ENCODE results near the gene NEO1. TPM values are rescaled to one million over a fixed set of nuclear protein-coding genes. Genes with fewer than 3 reads are reported as not detected.

Gene NEO1
- total and polyA plus RNA-seq, 9 of the 15 experiments (the other 6 are each of a cell fraction or from before 2014, with no cell fraction given) = 0.08 to 1.7 (median 0.48) TPM

- in situ Hi-C loops (cut with MboI) (no loop called here), intact Hi-C loops (cut with micrococcal nuclease) (no loop called here)
- no peaks in the 10 kb centered on the region for H3K4me1 ChIP-seq (replicated peaks in 1 of 2; ENCODE audit: control insufficient read depth in 2 of 2, insufficient read depth in 2 of 2, low read length in 2 of 2)
- H4K20me1 ChIP-seq (replicated peaks; ENCODE audit: control insufficient read depth, insufficient read depth, low read length) = no peaks in the 10 kb centered on the region
- no peak for FAIRE-seq
- H3K27ac ChIP-seq (ENCODE audit: extremely low read depth, low read depth, low read length) = no peak overlapping the region
- no peak for DNase-seq (ENCODE audit: extremely low read depth in 1 of 4, low spot score in 3 of 4)
- no TSS peak for BruUV-seq (replicated peaks)
- TF ChIP-seq NFRKB (IDR thresholded peaks at IDR 0.05; ENCODE audit: low read depth) (no peak), AFF4 (CRISPR knock-in tag; IDR thresholded peaks at IDR 0.05) (no peak), HMGN3 (IDR thresholded peaks at IDR 0.05; ENCODE audit: borderline replicate concordance, extremely low read depth, insufficient read length, low read depth, low read length) (no peak), MEF2A (IDR thresholded peaks at IDR 0.05; ENCODE audit: control insufficient read depth, low read depth, low read length) (no peak), ETV6 (IDR thresholded peaks at IDR 0.05; ENCODE audit: borderline replicate concordance in 1 of 2, low read depth in 2 of 2, low read length in 1 of 2) (no peak), ETV6 (CRISPR knock-in tag; IDR thresholded peaks at IDR 0.05; ENCODE audit: borderline replicate concordance) (no peak)
- H3K9ac ChIP-seq (ENCODE audit: insufficient read depth in 1 of 2, low read depth in 2 of 2, low read length in 2 of 2) = no peak overlapping the region
- H3K4me3 ChIP-seq = no peak overlapping the region
- H2AFZ ChIP-seq (ENCODE audit: low read depth, low read length) = no peak overlapping the region
- ChIA-PET POLR2A (interaction anchor here (0.6 to 0.8 kb wide), 2 partner anchors 26 to 38 kb away, joined by 3 read pairs; no protein-coding TSS in a partner anchor), CTCF (ENCODE audit: low intra/inter-chr PET ratio) (no interaction called here)
- ATAC-seq = no peak
- H3K27me3 ChIP-seq (ENCODE audit: control insufficient read depth in 2 of 2, insufficient read depth in 2 of 2, low read length in 2 of 2) = peaks cover 10 to 37% of the 10 kb centered on the region in 2 experiments; a peak in 4 of 5 replicates
- H3K79me2 ChIP-seq (ENCODE audit: control insufficient read depth, insufficient read depth, low read length) = no peaks in the 10 kb centered on the region
- H3K36me3 ChIP-seq (ENCODE audit: control insufficient read depth, insufficient read depth, low read length) = no peaks in the 10 kb centered on the region
- no peaks in the 10 kb centered on the region for H3K9me1 ChIP-seq (ENCODE audit: control insufficient read depth, insufficient read depth, low read length)
- H3K9me3 ChIP-seq (replicated peaks; ENCODE audit: control insufficient read depth, insufficient read depth, low read depth, low read length) = no peaks in the 10 kb centered on the region
- WGBS (ENCODE audit: insufficient coverage, low coverage, missing lambda C conversion rate) = under 1% methylated on average over 13 of the region's 13 CpGs
- H3K4me2 ChIP-seq (ENCODE audit: insufficient read depth, low read length) = no peak overlapping the region
Measured at GRCh38 chr15:73009066-73010056, 42.9 kb upstream of the NEO1 start.
